ENCODE results near the gene RLBP1. TPM values are rescaled to one million over a fixed set of nuclear protein-coding genes. Genes with fewer than 3 reads are reported as not detected.

RLBP1 gene
- total and polyA plus RNA-seq, 12 donors = not detected

GRCh38 chr15:89178307-89178977 is 42.9 kb downstream of the RLBP1 start:
- ATAC-seq = no peak
- H3K27me3 ChIP-seq = no peaks in the 10 kb centered on the region
- no peaks in the 10 kb centered on the region for H3K9me3 ChIP-seq
- peaks cover 0 to 90% (median 26%) of the 10 kb centered on the region in 9 donors for H3K36me3 ChIP-seq
- no peak for TF ChIP-seq CTCF (IDR thresholded peaks at IDR 0.05)
- H3K4me3 ChIP-seq = no peak overlapping the region
- intact Hi-C loops (cut with DNase I) = loop anchor here in 9 of 10 donors (2.0 to 10.0 kb wide), 7 partner anchors 41 to 276 kb away; partner anchors contain the start of gene ABHD2 (in 2 of the 9)
- no peak for DNase-seq
- 84 to 88% methylated on average over 11 of the region's 11 CpGs for WGBS, 2 donors
- peak overlapping the region in 5 of 10 donors; percentile 9 to 58 (median 27) for H3K27ac ChIP-seq
- peaks cover 0 to 46% (median 18%) of the 10 kb centered on the region in 9 donors for H3K4me1 ChIP-seq

DNA sequence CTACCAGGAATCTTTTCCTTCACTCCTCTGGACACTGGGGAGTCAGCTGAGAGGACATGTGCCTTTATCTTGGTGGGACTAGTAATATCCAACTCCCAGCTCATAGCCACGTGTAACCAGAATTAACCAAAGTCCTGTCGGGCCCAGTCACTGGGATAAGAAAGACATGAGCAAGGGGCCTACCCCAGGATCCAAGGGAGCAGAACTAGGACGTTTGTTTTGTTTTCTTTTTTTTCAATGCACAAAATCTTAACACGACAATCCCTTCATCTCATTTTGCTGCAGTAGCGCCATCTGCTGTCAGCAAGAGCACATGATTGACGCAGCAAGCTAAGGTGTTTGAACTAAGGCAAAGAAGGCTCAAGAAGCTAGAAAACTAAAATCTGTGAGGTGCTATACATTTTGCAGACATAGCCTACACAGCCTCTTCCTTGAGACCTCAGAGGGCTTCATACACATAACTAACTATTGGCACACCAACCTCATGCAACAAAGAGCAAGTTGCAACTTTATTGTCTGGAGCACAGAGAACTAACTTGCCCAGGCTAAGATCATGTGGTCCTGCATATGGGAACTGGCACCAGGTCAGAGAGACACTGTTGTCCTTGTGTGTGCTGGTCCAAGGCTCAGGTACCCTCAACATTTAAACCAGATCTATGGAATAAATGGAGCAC is 43.6 kb downstream of the RLBP1 start:
- Histone ChIP-seq H3K4me1 (peaks cover 0 to 53% (median 21%) of the 10 kb centered on the region in 9 donors), H3K9me3 (no peaks in the 10 kb centered on the region), H3K27me3 (no peaks in the 10 kb centered on the region), H3K36me3 (peaks cover 0 to 92% (median 26%) of the 10 kb centered on the region in 9 donors), H3K4me3 (no peak overlapping the region), H3K27ac (peak overlapping the region in 7 of 10 donors; percentile 9 to 58 (median 39))
- peak; percentile 56 to 90 (median 86) for TF ChIP-seq CTCF (IDR thresholded peaks at IDR 0.05)
- intact Hi-C loops (cut with DNase I) = loop anchor here (1.0 to 10.0 kb wide), 9 partner anchors 40 to 275 kb away; partner anchors contain the start of gene ABHD2 (in 2 of the 10)
- DNase-seq (peak; percentile 40 to 77), ATAC-seq (peak in 7 of 8 donors; percentile 25 to 72 (median 54))
- 5 to 13% methylated on average over 6 of the region's 6 CpGs for WGBS, 2 donors

- Histone ChIP-seq H3K4me3 (no peak overlapping the region), H3K4me1 (peaks cover 0 to 56% (median 24%) of the 10 kb centered on the region in 9 donors), H3K27ac (peak overlapping the region in 7 of 10 donors; percentile 9 to 58 (median 39)), H3K9me3 (no peaks in the 10 kb centered on the region), H3K36me3 (peaks cover 0 to 92% (median 26%) of the 10 kb centered on the region in 9 donors), H3K27me3 (no peaks in the 10 kb centered on the region)
- DNase-seq (no peak), ATAC-seq (no peak)
- TF ChIP-seq CTCF (IDR thresholded peaks at IDR 0.05) = no peak
- 93 to 95% methylated on average over 12 of the region's 12 CpGs for WGBS, 2 donors
- intact Hi-C loops (cut with DNase I) = loop anchor here in 9 of 10 donors (1.0 to 10.0 kb wide), 7 partner anchors 40 to 275 kb away; partner anchors contain the start of gene ABHD2 (in 2 of the 9)
These were observed 44.3 kb downstream of the RLBP1 start for GRCh38 chr15:89177116-89177515.

DNA sequence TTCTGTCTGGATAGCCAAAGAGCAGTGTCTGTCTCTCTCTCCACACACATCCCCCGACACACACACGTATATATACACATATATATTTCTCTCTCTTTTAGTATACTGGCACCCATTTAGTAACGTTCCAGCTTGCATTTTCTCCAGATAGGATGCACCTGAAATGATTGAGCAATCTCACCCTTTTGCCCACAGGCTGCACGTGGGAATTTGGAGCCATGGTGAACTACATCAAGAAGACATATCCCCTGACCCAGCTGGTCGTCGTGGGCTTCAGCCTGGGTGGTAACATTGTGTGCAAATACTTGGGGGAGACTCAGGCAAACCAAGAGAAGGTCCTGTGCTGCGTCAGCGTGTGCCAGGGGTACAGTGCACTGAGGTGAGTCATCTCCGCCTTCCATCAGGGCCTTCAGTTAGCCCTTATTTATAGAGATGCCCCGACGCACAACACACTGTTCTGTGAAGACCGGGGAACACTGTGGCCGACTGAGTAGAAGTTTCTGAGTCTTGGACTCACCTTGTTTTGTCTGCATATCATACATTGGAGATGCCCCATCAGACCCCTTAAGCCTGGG is 45.7 kb downstream of the RLBP1 start:
- 87 to 88% methylated on average over 13 of the region's 13 CpGs for WGBS, 2 donors
- peaks cover 0 to 87% (median 26%) of the 10 kb centered on the region in 9 donors for H3K36me3 ChIP-seq
- intact Hi-C loops (cut with DNase I) = loop anchor here in 9 of 10 donors (1.0 to 10.0 kb wide), 7 partner anchors 38 to 273 kb away; partner anchors contain the start of gene ABHD2 (in 2 of the 9)
- TF ChIP-seq CTCF (IDR thresholded peaks at IDR 0.05) = no peak
- H3K9me3 ChIP-seq = no peaks in the 10 kb centered on the region
- H3K27ac ChIP-seq = no peak overlapping the region
- no peaks in the 10 kb centered on the region for H3K27me3 ChIP-seq
- ATAC-seq (peak in 2 of 8 donors; percentile 12 to 18), DNase-seq (no peak)
- H3K4me1 ChIP-seq = peaks cover 0 to 64% (median 24%) of the 10 kb centered on the region in 9 donors
- H3K4me3 ChIP-seq = no peak overlapping the region

Measured in heart right ventricle (tissue), 16 donors.